Ovary (tissue), 9 donors: ENCODE data around the gene MAPK8. TPM values are rescaled to one million over a fixed set of nuclear protein-coding genes. Genes with fewer than 3 reads are reported as not detected.
A peak's percentile ranks its signal among the peaks of the same experiment; 100 is the strongest.

Experiments used
- DNase-seq, 5 donors: peaks; one replicate each; pipeline ENCODE4 v3.0.0-alpha.2; 2019 to 2020
- H3K27ac ChIP-seq, 2 donors: fragments of 200-600 bp; one replicate each; pipeline versions ENCODE4 v1.5.1 to v1.8.0; 2019 to 2022
- H3K27me3 ChIP-seq: fragments of 200-600 bp; one replicate; pipeline ENCODE4 v1.8.0; 2022
- H3K36me3 ChIP-seq: fragments of 200-600 bp; sonication (generic); one replicate; pipeline ENCODE4 v1.5.1; 2019
- H3K4me1 ChIP-seq: one replicate; pipeline ENCODE4 v1.8.1; 2013; ENCODE audit warnings: mild to moderate bottlenecking, moderate library complexity; ENCODE audit not compliant: insufficient read depth
- H3K4me3 ChIP-seq: fragments of 200-600 bp; sonication (generic); one replicate; pipeline ENCODE4 v1.5.1; 2017
- H3K9me3 ChIP-seq, 2 donors: fragments of 200-600 bp in 1 of 2; sonication (generic) in 1 of 2; one replicate each; pipeline versions ENCODE4 v1.5.1 to v1.8.1; 2013 to 2019; ENCODE audit warnings: mild to moderate bottlenecking in 1 of 2, moderate library complexity in 1 of 2
- CTCF ChIP-seq, 3 donors: fragments of 450-650 bp in 2 of 3; fragments of 200-600 bp in 1 of 3; IDR thresholded peaks; one replicate each; pipeline versions ENCODE4 v1.5.1 to v1.8.0; 2016 to 2022; ENCODE audit warnings: antibody characterized with exemption in 3 of 3, mild to moderate bottlenecking in 1 of 3
- EP300 ChIP-seq: sonication (generic); formaldehyde crosslinking; IDR thresholded peaks from one replicate; pipeline ENCODE4 v1.6.1; 2017; ENCODE audit warnings: antibody characterized with exemption
- POLR2A ChIP-seq: fragments of 450-650 bp; IDR thresholded peaks from one replicate; pipeline ENCODE4 v1.6.1; 2017; ENCODE audit warnings: antibody characterized with exemption, mild to moderate bottlenecking, moderate library complexity
- WGBS, 3 donors: extraction: QIAGEN DNeasy Blood & Tissue Kit in 1 of 3; methylation state at CpG; one replicate each; pipeline versions ENCODE4 v1.1.5 to v1.1.7; 2013 to 2017; 5-methylcytosine and 5-hydroxymethylcytosine counted together
- intact Hi-C, 4 donors: fragments of 100-400 bp; cut with DNase I; formaldehyde crosslinking; loops; one replicate each; pipeline versions ENCODE4 v1.11.0 to v1.15.1; 2022 to 2023
- polyA plus RNA-seq, 2 donors: library from polyadenylated mRNA; stranded (reverse); fragments of 200-250 nt in 1 of 2; fragments of 350-450 nt in 1 of 2; fragmentation: Illumina TruSeq in 1 of 2; extraction: RNeasy Lipid Tissue Mini Kit (QIAGEN cat#74804) in 1 of 2; gene quantifications; one replicate each; pipeline ENCODE4 v1.2.3, GENCODE V29; 2013 to 2014
- total RNA-seq, 7 donors: library from RNA; depleted of rRNA in 2 of 7; stranded (reverse); fragments of >200 nt in 2 of 7; fragmentation: NEBNext Ultra II Directional in 3 of 7; extraction: Animal tissue kit (Norgen Biotek cat#: 25700) in 3 of 7; gene quantifications; one replicate each; pipeline versions ENCODE4 v1.1.0 to v1.2.4, GENCODE V29; 2016 to 2023
- donor health status: DM: no; HTN: no; CAD: no; lungs with moderate emphysema.
- donor health status: DM: no; HTN: no; CAD: no.
- donor health status: Bipolar disorder and iron deficiency.
- donor health status: DM: yes; HTN: yes; CAD: no.
- donor health status: DM: no; HTN: no; CAD: no.
- donor health status: DM: yes; HTN: yes; CAD: no.

MAPK8 gene
- total and polyA plus RNA-seq, 9 donors, result 21.9 to 110 (median 68.6) TPM

GRCh38 chr10:48455392-48456151, 149.1 kb downstream of the MAPK8 start:
- WGBS, 3 donors, result 90 to 94% (median 91%) methylated on average over 14 to 15 of the region's 15 CpGs
- Histone ChIP-seq H3K4me1 (peaks cover 24% of the 10 kb centered on the region), H3K9me3 (no peaks in the 10 kb centered on the region), H3K36me3 (no peaks in the 10 kb centered on the region), H3K27ac (peak overlapping the region in 1 of 2 donors; percentile 10), H3K27me3 (no peaks in the 10 kb centered on the region), H3K4me3 (no peak overlapping the region)
- peak in 2 of 5 donors; percentile 27 to 31 for DNase-seq
- intact Hi-C loops, result no loop called here
- no peak for TF ChIP-seq CTCF (IDR thresholded peaks at IDR 0.05)
- no peak for TF ChIP-seq POLR2A
- TF ChIP-seq EP300, result no peak

DNA sequence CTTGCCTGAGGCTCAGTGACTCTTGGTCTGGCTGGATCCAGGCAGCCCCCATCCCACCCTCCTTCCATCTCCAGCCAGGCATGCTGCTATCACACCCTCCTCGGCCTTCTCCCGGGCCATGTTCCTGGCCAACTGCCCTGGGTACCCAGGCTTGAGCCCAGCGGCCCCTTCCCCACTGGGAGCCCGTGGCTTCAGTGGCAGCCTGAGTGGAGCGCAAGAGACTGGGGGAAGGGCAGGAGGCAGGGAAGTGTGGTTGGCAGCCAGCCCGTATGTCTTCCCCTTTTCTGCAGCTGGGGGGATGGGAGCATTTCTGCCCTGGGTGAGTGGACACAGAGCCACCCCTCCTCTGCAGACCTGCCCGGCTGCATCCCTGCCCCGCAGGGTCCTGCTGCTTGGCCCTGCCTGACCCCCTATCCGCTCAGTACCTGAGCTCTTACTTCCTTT, 149.9 kb downstream of the MAPK8 start:
- 24 to 32% (median 30%) methylated on average over 9 of the region's 9 CpGs for WGBS, 3 donors
- intact Hi-C loops, result no loop called here
- TF ChIP-seq CTCF (IDR thresholded peaks at IDR 0.05), result no peak
- TF ChIP-seq EP300, result no peak
- TF ChIP-seq POLR2A, result no peak
- Histone ChIP-seq H3K4me1 (peaks cover 24% of the 10 kb centered on the region), H3K27ac (no peak overlapping the region), H3K4me3 (no peak overlapping the region), H3K27me3 (no peaks in the 10 kb centered on the region), H3K9me3 (no peaks in the 10 kb centered on the region), H3K36me3 (no peaks in the 10 kb centered on the region)
- DNase-seq, result peak; percentile 59 to 84 (median 70)

DNA sequence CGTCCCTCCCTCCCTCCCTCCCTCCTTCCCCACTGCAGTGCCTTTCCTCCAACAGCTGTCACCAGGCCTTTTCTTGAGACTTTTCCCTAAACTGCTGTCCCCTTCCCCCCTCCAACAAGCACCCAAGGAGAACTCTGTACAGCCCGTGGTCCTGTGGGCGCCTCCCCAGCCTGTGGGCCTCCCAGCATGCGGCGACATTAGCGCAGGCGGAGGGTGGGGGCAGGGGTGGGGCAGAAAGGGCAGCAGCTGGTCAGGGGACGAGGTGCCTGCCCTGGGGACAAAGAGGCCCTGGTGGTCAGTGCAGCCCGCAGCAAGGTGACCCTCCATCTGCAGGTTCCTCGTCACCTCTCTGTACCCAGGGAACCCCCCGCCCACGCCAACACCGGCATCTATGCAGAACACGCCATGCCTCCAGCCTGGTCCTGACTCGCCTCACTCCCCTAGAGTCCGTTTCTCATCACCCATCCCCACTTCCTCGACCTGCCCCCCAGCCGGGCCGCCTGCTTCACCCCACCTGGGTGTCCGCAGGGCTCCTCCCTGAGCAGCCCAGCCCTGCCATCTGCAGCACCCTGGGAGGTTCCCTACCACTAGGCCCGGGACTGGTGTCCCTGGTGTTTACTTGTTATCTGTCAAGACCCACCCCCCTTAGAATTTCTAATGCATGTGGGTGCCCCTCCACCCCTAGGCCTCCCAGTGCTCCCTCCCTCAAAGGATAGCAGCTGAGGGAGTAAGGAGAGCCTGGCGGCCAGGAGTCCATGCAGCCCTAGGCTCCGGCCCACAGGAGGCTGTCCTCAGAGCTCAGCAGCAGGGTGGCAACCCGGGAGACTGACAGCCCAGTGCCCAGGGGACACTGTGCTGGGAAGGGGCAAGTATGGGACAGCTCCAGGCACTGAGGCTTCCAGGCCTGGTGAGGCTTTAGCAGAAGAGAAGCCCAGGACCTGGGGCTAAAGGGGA, 150.6 kb downstream of the MAPK8 start:
- H3K36me3 ChIP-seq, result no peaks in the 10 kb centered on the region
- H3K27me3 ChIP-seq, result no peaks in the 10 kb centered on the region
- H3K4me1 ChIP-seq, result peaks cover 24% of the 10 kb centered on the region
- WGBS, 3 donors, result 77 to 83% (median 79%) methylated on average over 24 of the region's 24 CpGs
- TF ChIP-seq EP300, result no peak
- no peak for TF ChIP-seq POLR2A
- TF ChIP-seq CTCF (IDR thresholded peaks at IDR 0.05), result no peak
- H3K4me3 ChIP-seq, result no peak overlapping the region
- intact Hi-C loops, result no loop called here
- H3K9me3 ChIP-seq, result no peaks in the 10 kb centered on the region
- DNase-seq, result peak in 2 of 5 donors; percentile 30 to 34
- no peak overlapping the region for H3K27ac ChIP-seq

- Histone ChIP-seq H3K4me3 (no peak overlapping the region), H3K36me3 (no peaks in the 10 kb centered on the region), H3K4me1 (peaks cover 20% of the 10 kb centered on the region), H3K27me3 (no peaks in the 10 kb centered on the region), H3K27ac (no peak overlapping the region), H3K9me3 (no peaks in the 10 kb centered on the region)
- peak in 1 of 5 donors; percentile 16 for DNase-seq
- WGBS, 3 donors, result 77 to 80% (median 80%) methylated on average over 5 of the region's 5 CpGs
- intact Hi-C loops, result no loop called here
- TF ChIP-seq POLR2A (no peak), CTCF (IDR thresholded peaks at IDR 0.05) (no peak), EP300 (no peak)
Observed at GRCh38 chr10:48457949-48458661, 151.6 kb downstream of the MAPK8 start.
